ENCODE measurements around the gene LAPTM5.

DNA sequence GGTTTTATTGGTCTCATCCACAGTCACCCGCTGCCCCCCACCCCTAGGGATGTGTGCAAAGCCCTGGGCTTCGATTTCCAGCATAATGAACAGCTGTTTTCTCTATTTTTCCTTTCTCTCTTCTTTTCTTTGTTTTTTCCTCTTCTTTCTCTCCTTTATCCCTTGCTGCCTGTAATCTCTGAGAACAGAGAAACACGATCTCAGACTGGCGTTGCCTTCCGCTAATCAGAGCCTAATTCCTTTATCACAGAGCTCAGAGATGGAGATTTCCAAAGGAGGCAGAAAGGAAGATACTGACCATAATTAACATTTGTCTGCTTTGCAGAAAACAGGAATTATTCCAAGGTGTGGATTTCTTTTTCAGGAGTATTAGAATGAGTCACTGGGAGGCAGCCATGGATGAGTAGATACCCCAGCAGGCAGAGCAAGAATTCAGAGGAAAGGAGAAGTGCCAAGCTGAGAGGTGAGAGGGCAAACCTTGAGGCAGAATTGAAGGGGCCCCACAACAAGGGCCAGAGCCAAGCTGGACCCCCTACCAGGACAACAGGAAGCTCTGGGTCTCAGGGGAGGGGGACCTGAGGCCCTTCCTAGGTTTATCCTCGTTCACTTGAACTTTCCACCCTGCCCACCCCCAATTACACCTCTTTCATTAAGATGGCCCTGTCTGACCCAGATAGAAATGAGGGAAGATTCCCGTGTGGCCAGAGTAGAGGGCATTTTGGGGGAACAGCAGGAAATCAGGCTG lies 67.5 kb downstream of the LAPTM5 start:
- TF ChIP-seq EZH2 (IDR thresholded peaks at IDR 0.05): no peak
- no peak for TF ChIP-seq POLR2AphosphoS5 (IDR thresholded peaks at IDR 0.05; ENCODE audit: low read depth, low read length)
- TF ChIP-seq, protein P1, sequence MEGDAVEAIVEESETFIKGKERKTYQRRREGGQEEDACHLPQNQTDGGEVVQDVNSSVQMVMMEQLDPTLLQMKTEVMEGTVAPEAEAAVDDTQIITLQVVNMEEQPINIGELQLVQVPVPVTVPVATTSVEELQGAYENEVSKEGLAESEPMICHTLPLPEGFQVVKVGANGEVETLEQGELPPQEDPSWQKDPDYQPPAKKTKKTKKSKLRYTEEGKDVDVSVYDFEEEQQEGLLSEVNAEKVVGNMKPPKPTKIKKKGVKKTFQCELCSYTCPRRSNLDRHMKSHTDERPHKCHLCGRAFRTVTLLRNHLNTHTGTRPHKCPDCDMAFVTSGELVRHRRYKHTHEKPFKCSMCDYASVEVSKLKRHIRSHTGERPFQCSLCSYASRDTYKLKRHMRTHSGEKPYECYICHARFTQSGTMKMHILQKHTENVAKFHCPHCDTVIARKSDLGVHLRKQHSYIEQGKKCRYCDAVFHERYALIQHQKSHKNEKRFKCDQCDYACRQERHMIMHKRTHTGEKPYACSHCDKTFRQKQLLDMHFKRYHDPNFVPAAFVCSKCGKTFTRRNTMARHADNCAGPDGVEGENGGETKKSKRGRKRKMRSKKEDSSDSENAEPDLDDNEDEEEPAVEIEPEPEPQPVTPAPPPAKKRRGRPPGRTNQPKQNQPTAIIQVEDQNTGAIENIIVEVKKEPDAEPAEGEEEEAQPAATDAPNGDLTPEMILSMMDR (IDR thresholded peaks at IDR 0.05 in 2 of 3, conservative IDR thresholded peaks at IDR 0.05 in 1 of 3; ENCODE audit: borderline replicate concordance in 1 of 3, insufficient read depth in 1 of 3, low read depth in 2 of 3, low read length in 2 of 3): no peak
- TF ChIP-seq, protein P2, sequence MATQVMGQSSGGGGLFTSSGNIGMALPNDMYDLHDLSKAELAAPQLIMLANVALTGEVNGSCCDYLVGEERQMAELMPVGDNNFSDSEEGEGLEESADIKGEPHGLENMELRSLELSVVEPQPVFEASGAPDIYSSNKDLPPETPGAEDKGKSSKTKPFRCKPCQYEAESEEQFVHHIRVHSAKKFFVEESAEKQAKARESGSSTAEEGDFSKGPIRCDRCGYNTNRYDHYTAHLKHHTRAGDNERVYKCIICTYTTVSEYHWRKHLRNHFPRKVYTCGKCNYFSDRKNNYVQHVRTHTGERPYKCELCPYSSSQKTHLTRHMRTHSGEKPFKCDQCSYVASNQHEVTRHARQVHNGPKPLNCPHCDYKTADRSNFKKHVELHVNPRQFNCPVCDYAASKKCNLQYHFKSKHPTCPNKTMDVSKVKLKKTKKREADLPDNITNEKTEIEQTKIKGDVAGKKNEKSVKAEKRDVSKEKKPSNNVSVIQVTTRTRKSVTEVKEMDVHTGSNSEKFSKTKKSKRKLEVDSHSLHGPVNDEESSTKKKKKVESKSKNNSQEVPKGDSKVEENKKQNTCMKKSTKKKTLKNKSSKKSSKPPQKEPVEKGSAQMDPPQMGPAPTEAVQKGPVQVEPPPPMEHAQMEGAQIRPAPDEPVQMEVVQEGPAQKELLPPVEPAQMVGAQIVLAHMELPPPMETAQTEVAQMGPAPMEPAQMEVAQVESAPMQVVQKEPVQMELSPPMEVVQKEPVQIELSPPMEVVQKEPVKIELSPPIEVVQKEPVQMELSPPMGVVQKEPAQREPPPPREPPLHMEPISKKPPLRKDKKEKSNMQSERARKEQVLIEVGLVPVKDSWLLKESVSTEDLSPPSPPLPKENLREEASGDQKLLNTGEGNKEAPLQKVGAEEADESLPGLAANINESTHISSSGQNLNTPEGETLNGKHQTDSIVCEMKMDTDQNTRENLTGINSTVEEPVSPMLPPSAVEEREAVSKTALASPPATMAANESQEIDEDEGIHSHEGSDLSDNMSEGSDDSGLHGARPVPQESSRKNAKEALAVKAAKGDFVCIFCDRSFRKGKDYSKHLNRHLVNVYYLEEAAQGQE (IDR thresholded peaks at IDR 0.05; ENCODE audit: low read depth): no peak
- TF ChIP-seq JUND (IDR thresholded peaks at IDR 0.05): no peak
- TF ChIP-seq POLR2A (IDR thresholded peaks at IDR 0.05; ENCODE audit: borderline replicate concordance, extremely low read depth, insufficient read depth, insufficient read length): no peak
- TF ChIP-seq, protein P3, sequence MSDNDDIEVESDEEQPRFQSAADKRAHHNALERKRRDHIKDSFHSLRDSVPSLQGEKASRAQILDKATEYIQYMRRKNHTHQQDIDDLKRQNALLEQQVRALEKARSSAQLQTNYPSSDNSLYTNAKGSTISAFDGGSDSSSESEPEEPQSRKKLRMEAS (IDR thresholded peaks at IDR 0.05): no peak
- no peak for TF ChIP-seq ZFX (IDR thresholded peaks at IDR 0.05)
- TF ChIP-seq RAD21 (IDR thresholded peaks at IDR 0.05; ENCODE audit: low read depth): no peak
- no peak for TF ChIP-seq TCF7L2 (IDR thresholded peaks at IDR 0.05; ENCODE audit: borderline replicate concordance, extremely low read depth, insufficient read depth, insufficient read length)

All from HCT116 (cell line).